ENCODE results near the gene ZNF593.

DNA sequence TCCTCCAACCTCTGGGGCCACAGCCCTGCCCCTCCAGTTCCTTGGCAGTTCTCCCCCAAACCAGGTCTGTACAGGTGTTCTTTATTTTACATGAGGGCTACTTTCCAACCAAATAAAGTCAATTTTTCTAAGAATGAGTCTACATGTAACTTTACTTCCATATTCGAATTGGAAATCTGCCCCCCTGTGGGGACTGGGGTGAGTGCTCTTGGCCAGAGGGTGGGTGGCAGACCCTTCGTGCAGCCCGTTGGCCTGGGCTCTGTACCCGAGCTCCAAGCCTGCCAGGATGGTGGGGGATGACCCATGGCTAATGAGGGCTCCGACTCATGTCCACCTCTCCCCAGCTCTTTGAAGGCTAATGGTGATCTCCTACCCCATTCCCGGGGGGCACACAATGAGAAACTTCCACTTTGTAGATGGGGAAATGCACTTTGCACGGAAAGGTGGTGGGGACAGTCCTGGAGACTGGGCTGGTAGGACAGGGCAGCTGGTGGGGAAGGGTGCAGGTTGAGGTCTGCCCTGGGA lies 20.1 kb downstream of the ZNF593 start:
- TF ChIP-seq, protein P1, sequence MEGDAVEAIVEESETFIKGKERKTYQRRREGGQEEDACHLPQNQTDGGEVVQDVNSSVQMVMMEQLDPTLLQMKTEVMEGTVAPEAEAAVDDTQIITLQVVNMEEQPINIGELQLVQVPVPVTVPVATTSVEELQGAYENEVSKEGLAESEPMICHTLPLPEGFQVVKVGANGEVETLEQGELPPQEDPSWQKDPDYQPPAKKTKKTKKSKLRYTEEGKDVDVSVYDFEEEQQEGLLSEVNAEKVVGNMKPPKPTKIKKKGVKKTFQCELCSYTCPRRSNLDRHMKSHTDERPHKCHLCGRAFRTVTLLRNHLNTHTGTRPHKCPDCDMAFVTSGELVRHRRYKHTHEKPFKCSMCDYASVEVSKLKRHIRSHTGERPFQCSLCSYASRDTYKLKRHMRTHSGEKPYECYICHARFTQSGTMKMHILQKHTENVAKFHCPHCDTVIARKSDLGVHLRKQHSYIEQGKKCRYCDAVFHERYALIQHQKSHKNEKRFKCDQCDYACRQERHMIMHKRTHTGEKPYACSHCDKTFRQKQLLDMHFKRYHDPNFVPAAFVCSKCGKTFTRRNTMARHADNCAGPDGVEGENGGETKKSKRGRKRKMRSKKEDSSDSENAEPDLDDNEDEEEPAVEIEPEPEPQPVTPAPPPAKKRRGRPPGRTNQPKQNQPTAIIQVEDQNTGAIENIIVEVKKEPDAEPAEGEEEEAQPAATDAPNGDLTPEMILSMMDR (IDR thresholded peaks at IDR 0.05): no peak
- TF ChIP-seq POLR2A (IDR thresholded peaks at IDR 0.05; ENCODE audit: low read depth): no peak
- TF ChIP-seq POLR2AphosphoS5 (IDR thresholded peaks at IDR 0.05): no peak
- no peak for TF ChIP-seq EP300 (IDR thresholded peaks at IDR 0.05)
